Prostate gland (tissue), 2 donors: Measurements from ENCODE around the gene TKFC. TPM values are rescaled to one million over a fixed set of nuclear protein-coding genes. Genes with fewer than 3 reads are reported as not detected.
A peak's percentile ranks its signal among the peaks of the same experiment; 100 is the strongest.

ENCODE experiments used
- DNase-seq: peaks from one replicate; pipeline ENCODE4 v3.0.0-alpha.2; 2019; ENCODE audit warnings: low spot score
- H3K27ac ChIP-seq, 2 donors: fragments of 200-600 bp; sonication (generic); 2 replicates each; pipeline ENCODE4 v1.5.1; 2017 to 2019
- H3K27me3 ChIP-seq: fragments of 200-600 bp; sonication (generic); replicated peaks from 2 replicates; pipeline ENCODE4 v1.5.1; 2019; ENCODE audit not compliant: insufficient read depth
- H3K36me3 ChIP-seq, 2 donors: fragments of 200-600 bp; sonication (generic); 1 replicate in 1 of 2; 2 replicates in 1 of 2; pipeline versions ENCODE4 v1.5.1 to v1.8.1; 2017 to 2019
- H3K4me1 ChIP-seq: fragments of 200-600 bp; sonication (generic); replicated peaks from 2 replicates; pipeline ENCODE4 v1.5.1; 2019
- H3K4me3 ChIP-seq, 2 donors: fragments of 200-600 bp; sonication (generic); 2 replicates each; pipeline ENCODE4 v1.5.1; 2017 to 2019
- H3K9me3 ChIP-seq: fragments of 200-600 bp; sonication (generic); 2 replicates; pipeline ENCODE4 v1.5.1; 2017
- POLR2A ChIP-seq: fragments of 450-650 bp; IDR thresholded peaks from one replicate; pipeline ENCODE4 v1.6.1; 2016; ENCODE audit warnings: antibody characterized with exemption, mild to moderate bottlenecking
- POLR2AphosphoS5 ChIP-seq: sonication (generic); formaldehyde crosslinking; IDR thresholded peaks from one replicate; pipeline ENCODE4 v1.6.1; 2017; ENCODE audit warnings: antibody characterized with exemption
- WGBS: methylation state at CpG from one replicate; pipeline ENCODE4 v1.1.5; 2018; 5-methylcytosine and 5-hydroxymethylcytosine counted together
- intact Hi-C: fragments of 100-400 bp; cut with DNase I; formaldehyde crosslinking; loops from one replicate; pipeline ENCODE4 v1.14.2; 2022
- total RNA-seq, 2 donors: library from RNA; depleted of rRNA; stranded (reverse); fragments of >200 nt; gene quantifications; one replicate each; pipeline ENCODE4 v1.1.0, GENCODE V29; 2016
- TF ChIP-seq, protein P1 (sequence below), 4 experiments: fragments of 200-600 bp in 2 of 4; fragments of 450-650 bp in 2 of 4; sonication (generic) in 2 of 4; IDR thresholded peaks; 1 replicate in 3 of 4; 2 replicates in 1 of 4; pipeline ENCODE4 v1.5.1; 2016 to 2019; ENCODE audit warnings: antibody characterized with exemption in 4 of 4, mild to moderate bottlenecking in 2 of 4, moderate library complexity in 2 of 4

TKFC gene
- total RNA-seq, 2 donors from 2014 or later: 52.8 to 79.3 TPM

DNA sequence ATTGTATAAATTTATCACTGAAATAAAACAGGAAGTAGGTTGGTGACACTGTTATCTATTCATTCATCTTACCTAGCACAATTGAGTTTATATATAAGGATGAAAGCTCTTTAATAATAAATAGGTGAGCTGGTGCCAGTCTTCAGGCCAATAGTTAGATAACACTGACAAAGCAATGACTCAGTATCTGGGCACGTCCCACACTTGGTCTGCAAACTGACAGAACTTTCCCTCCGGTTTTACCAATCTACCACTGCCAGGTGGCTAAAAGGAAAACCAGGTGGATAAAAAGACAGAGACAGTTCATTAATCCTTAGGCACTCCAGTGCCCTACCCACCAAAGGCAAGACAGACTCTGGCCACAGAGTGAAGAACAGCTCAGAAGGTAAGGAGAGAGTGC is 17.8 kb upstream of the TKFC start:
- no peak for DNase-seq
- H3K27ac ChIP-seq: no peak overlapping the region

DNA sequence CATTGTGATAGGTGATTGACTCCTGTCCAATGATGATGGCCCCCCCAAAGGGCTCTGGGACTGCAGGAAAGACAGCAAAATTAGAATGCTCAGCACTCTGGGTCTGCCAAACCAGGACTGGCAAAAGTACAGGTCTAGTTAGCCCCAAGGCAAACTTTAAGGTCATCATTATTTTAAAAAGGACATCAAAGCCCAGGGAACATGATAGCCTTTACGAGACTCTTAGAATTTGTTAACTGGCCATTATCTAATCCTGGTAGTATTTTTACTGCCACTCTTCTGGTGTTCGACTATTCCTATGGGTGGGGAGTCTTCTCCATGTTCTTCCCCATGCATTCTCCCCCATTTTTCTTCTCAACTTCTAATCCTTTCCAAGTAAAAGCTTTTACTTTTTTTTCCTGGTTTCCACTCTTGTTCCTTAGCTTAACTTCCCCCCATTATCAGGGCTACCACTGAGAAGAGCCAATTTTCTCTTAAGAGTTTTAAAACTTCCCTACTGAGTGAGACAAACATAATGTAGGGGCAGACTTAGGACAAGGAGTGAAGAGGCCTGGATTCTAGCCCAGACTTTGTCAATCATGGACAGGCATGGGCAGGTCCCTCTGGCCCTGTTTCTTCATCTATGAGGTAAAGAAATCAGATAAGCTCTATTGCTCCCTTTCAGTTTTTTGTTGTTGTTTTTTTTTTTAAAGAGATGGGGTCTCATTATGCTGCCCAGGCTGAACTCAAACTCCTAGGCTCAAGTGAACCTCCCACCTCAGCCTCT is 7.2 kb upstream of the TKFC start:
- TF ChIP-seq, protein P1, sequence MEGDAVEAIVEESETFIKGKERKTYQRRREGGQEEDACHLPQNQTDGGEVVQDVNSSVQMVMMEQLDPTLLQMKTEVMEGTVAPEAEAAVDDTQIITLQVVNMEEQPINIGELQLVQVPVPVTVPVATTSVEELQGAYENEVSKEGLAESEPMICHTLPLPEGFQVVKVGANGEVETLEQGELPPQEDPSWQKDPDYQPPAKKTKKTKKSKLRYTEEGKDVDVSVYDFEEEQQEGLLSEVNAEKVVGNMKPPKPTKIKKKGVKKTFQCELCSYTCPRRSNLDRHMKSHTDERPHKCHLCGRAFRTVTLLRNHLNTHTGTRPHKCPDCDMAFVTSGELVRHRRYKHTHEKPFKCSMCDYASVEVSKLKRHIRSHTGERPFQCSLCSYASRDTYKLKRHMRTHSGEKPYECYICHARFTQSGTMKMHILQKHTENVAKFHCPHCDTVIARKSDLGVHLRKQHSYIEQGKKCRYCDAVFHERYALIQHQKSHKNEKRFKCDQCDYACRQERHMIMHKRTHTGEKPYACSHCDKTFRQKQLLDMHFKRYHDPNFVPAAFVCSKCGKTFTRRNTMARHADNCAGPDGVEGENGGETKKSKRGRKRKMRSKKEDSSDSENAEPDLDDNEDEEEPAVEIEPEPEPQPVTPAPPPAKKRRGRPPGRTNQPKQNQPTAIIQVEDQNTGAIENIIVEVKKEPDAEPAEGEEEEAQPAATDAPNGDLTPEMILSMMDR (IDR thresholded peaks at IDR 0.05): no peak
- TF ChIP-seq POLR2AphosphoS5 (peak; percentile 40), POLR2A (no peak)
- no peaks in the 10 kb centered on the region for H3K27me3 ChIP-seq
- H3K36me3 ChIP-seq: peaks cover 5 to 39% of the 10 kb centered on the region in 2 donors
- peak overlapping the region; percentile 28 to 40 for H3K27ac ChIP-seq
- H3K9me3 ChIP-seq: no peaks in the 10 kb centered on the region
- H3K4me1 ChIP-seq: peaks cover 9% of the 10 kb centered on the region
- H3K4me3 ChIP-seq: no peak overlapping the region
- DNase-seq: peak; percentile 81
- WGBS: 25% methylated on average over 2 of the region's 2 CpGs
- intact Hi-C loops: no loop called here

More for the DNA sequence above, 17.8 kb upstream of the TKFC start:
- H3K36me3 ChIP-seq: peaks cover 30 to 32% of the 10 kb centered on the region in 2 donors
- no peaks in the 10 kb centered on the region for H3K9me3 ChIP-seq
- H3K4me3 ChIP-seq: no peak overlapping the region
- intact Hi-C loops: no loop called here
- no peaks in the 10 kb centered on the region for H3K27me3 ChIP-seq
- TF ChIP-seq, protein P1 (IDR thresholded peaks at IDR 0.05): no peak
- TF ChIP-seq POLR2A (no peak), POLR2AphosphoS5 (no peak)
- H3K4me1 ChIP-seq: no peaks in the 10 kb centered on the region
- 61% methylated on average over 2 of the region's 2 CpGs for WGBS

DNA sequence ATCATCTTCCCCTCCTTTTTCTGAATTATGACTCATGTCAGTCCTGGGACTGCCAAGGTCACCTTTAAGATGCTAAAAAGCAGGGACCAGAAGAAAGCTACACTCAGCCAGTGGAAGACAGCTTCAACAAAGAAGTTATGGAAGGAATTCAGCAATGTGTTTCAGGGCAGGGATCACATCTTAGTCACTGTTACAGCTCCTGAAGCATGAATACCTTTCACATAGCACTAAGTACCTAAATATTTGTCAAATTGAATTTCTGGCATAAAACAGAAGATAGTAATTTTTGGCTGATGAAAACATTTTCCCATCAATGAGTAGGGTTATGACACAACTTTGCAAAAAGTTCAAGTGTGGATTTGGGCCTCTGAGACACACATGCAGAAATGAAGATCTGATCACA is 5.4 kb upstream of the TKFC start:
- TF ChIP-seq POLR2AphosphoS5 (no peak), POLR2A (no peak)
- TF ChIP-seq, protein P1 (IDR thresholded peaks at IDR 0.05): no peak
- Histone ChIP-seq H3K36me3 (peaks cover 1 to 27% of the 10 kb centered on the region in 2 donors), H3K4me1 (peaks cover 9% of the 10 kb centered on the region), H3K9me3 (no peaks in the 10 kb centered on the region), H3K4me3 (no peak overlapping the region), H3K27me3 (no peaks in the 10 kb centered on the region), H3K27ac (no peak overlapping the region)
- no peak for DNase-seq
- intact Hi-C loops: no loop called here

DNA sequence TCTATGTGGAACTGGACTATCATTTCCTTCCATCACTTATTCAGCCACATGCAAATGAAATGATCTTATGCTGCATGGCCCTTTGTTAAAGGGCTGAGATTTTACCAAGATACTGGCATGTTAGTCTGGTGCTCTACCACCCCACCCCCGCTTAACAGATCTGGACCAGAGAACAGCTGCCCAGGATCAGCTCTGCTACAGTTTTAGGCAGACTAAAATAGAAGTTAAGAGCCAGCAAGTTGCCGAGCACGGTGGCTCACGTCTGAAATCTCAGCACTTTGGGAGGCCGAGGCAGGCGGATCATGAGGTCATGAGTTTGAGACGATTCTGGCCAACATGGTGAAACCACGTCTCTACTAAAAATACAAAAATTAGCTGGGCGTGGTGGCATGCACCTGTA is 4.7 kb upstream of the TKFC start:
- Histone ChIP-seq H3K27ac (no peak overlapping the region), H3K4me3 (no peak overlapping the region), H3K36me3 (peaks cover 0 to 20% of the 10 kb centered on the region in 2 donors), H3K4me1 (peaks cover 9% of the 10 kb centered on the region), H3K9me3 (no peaks in the 10 kb centered on the region), H3K27me3 (no peaks in the 10 kb centered on the region)
- intact Hi-C loops: no loop called here
- DNase-seq: no peak
- WGBS: 87% methylated on average over 9 of the region's 9 CpGs
- TF ChIP-seq, protein P1 (IDR thresholded peaks at IDR 0.05): no peak
- TF ChIP-seq POLR2A (no peak), POLR2AphosphoS5 (no peak)

DNA sequence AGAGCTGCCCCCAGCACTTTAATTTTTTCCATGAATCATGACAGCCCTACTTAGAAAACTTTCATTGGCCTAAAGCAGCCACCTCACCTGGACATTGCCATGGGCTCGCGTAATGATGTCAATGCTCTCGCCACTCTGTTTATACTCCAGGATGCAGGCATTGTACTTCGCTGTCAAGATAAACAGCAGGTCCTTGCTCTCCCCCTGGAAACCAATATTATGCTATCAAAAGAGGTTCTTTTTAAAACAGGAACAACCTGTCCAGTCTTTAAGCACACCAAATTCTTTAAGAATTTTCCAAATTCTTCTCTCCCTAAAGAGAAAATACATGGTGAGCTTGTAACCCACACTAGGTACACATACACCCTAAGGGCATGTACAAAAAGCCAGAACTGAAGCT is 3.2 kb upstream of the TKFC start:
- Histone ChIP-seq H3K27ac (no peak overlapping the region), H3K4me3 (no peak overlapping the region), H3K4me1 (peaks cover 9% of the 10 kb centered on the region), H3K36me3 (peaks cover 0 to 8% of the 10 kb centered on the region in 2 donors), H3K27me3 (no peaks in the 10 kb centered on the region), H3K9me3 (no peaks in the 10 kb centered on the region)
- TF ChIP-seq POLR2AphosphoS5: no peak
- TF ChIP-seq, protein P1 (IDR thresholded peaks at IDR 0.05): no peak
- TF ChIP-seq POLR2A: no peak
- DNase-seq: no peak
- 77% methylated on average over 4 of the region's 4 CpGs for WGBS
- intact Hi-C loops: loop anchor here (10.0 kb wide), 1 partner anchor 1775 kb away; no protein-coding TSS in a partner anchor
